Colon (tissue), 2 donors: ENCODE data around the gene DENND2D.

Source experiments
- FAIRE-seq: peaks from 2 replicates; lab custom pipeline; 2012; peaks lifted over from hg19 to GRCh38; lab: Jason Lieb, UNC
- donor health status: control.
- donor health status: control.

Gene DENND2D, protein sequence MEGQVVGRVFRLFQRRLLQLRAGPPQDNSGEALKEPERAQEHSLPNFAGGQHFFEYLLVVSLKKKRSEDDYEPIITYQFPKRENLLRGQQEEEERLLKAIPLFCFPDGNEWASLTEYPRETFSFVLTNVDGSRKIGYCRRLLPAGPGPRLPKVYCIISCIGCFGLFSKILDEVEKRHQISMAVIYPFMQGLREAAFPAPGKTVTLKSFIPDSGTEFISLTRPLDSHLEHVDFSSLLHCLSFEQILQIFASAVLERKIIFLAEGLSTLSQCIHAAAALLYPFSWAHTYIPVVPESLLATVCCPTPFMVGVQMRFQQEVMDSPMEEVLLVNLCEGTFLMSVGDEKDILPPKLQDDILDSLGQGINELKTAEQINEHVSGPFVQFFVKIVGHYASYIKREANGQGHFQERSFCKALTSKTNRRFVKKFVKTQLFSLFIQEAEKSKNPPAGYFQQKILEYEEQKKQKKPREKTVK

DNA sequence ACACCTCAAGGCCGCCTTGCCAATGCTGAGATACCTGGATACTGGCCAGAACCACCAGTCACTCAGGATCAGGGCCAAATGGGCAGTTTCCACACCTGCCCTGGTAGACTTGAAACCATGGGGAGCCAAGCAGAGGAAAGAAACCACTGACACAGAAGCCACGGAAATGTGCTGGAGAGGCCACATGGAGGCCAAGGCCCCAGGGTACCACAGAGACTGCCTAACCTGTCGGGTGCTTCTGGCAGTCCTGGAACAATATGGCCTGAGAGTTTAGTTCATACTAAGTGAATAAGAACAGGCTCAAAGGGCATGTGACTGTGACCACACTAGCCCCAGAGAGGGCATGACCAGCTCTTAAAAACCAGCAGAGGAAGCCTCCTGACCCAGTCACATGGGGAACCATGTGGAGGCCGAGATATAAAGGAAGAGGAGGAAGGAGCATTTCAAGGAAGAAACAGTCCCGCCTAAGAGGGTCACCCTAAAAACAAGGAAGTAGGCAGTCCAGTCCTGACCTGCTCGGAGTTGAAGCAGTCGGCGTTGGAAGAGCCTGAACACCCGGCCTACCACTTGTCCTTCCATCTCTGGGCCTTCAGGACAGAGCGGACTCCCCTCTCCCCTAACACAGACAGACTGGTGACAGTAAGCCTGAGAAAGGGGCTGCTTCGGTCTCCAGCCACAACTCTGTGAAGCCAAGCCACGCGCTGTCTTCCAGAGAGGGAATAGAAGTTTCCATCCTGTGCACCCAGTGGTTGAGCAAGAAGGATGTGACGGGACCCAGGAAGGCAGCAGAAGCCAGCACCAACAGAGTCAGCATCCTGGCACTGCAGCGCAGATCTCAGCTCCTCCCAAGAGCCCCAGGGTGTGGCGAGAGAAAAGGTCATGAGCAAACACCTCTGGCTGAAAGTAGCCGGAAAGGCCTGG lies at the start of gene DENND2D:
TSS of gene DENND2D (minus strand) at position 766 of the 921 bp plus-strand sequence. CDS start at position 579, 187 bp downstream.
- FAIRE-seq: no peak

DNA sequence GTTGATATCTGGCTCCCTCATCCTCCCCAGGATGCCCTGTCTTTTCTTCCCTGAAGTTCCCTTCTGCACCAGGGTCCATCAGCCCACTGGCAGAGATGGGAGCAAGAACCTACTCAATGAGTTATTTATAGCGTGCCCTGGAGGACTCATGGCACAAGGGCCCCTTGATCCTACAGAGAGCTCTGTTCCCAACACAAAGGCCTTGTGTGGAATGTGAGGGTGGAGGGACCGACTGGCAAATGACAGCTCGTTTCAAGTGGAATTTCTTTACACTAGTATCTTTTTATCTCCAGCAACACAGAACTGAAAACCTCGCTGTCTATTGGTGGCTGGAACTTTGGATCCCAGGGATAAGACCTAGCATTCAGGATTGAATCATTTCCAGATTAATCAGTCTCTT lies 49.5 kb upstream of the DENND2D start:
- no peak for FAIRE-seq

DNA sequence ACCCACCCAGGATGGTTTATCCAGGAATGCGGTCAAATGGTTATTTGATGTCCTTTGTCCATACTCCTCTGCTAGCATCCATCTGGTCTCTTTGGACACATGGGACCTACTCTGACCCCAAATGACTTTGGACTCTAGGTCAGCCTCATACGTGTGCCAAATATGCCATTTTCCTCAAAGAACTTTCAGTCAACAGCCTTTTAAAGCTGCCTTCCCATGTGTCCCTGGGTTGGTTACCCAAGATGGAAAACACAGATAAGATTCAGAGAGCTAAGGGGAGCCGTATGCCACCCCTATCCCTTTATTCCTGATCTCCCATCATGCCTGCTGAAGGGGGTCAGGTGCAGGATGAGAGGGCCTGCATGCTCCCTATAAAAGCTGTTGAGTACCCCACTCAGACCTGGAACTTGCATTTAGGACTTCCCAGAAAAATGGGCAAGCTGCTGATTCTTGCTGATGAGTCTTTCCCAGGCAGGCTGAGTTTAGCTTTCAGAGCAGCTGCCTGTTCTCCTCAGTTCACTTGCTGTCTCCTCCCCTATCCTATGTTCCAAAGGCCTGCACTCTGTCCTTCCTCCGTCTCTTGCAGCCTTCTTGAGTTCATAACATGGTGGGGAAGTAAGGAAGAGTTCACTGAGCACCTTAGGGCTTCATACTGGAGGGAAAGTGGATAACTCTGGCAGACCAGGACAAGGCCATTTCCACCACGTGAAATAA lies 46.8 kb upstream of the DENND2D start:
- FAIRE-seq: no peak

DNA sequence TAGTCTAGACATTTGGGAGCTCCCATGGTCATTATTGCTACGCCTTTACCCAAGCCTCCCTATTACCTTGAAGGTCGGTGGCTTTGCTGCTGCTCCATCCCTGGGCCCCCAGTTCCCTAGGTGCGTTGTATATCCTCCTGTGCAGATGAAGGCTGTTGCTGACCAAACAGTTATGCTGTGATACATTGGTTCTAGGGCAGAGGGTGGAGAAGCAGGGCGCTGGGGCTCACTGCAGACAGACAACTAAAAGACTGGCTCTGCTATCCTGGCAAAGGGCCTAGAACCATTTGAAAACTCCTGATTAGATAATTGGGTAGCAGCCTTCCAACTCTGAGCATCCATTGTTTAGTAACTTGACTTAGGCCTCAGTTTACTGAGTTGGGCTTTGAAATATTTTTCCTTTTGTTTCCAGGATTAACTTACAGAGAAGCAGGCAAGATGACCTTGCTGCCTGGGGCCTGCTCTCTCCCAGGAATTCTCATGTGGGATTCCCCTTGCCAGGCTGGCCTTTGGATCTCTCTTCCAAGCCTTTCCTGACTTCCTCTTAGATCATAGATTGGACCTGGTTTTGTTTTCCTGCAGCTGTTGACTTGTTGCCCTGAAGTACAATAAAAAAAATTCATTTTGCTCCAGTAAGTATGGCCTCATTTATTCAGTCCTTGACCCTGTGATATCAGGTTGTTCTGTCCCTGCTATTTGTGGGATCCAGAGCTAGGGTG lies 42.5 kb upstream of the DENND2D start:
- no peak for FAIRE-seq

DNA sequence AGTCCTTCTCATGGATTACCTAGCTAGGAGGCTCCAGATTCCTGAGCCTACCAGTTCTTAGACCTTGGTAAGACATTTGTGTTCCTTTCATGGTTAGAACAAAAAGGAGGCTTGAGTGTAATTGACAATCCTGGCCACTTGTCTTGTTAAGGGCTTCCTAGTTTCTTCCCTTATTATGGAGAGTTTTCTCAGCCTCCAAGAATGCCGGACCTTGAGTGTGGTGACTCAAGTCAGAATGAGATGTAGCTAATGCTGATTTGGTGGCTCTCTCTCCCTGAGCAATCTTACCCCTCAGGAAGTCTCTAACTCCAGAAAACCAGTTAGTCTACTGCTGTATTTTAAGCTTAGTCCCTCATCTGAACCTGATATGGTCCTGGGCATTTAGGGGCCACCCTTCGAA lies 41.4 kb upstream of the DENND2D start:
- no peak for FAIRE-seq

DNA sequence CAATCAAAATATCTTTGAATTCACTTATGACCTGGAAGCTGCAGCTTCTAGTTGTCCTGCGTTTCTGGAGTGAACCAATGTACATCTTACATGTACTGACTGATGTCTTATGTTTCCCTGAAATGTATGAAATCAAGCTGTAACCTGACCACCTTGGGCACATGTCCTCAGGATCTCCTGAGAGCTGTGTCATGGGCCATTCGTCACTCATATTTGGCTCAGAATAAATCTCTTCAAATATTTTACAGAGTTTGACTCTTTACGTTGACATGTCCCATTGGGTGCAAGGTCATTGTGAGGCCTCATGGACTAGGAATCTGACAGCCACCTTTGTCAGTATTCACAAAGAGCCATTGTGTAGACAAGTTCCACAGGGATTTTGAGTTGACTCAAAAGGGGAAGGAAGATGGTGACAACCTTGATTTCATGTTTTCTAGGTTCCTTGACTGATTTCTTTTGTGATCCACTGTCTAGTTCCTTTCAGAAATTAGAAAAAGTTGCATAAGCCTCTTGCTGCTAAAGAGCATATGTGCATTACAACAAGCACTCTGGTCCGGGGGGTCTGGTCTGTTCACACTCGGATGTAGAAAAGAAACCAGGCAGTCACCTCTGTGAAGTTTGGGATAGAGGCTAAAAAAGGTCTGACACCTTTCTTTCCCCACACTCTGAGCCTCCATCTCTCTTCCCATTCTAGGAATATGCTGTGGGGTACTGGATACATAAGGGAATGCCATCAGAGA lies 37.8 kb upstream of the DENND2D start:
- no peak for FAIRE-seq

DNA sequence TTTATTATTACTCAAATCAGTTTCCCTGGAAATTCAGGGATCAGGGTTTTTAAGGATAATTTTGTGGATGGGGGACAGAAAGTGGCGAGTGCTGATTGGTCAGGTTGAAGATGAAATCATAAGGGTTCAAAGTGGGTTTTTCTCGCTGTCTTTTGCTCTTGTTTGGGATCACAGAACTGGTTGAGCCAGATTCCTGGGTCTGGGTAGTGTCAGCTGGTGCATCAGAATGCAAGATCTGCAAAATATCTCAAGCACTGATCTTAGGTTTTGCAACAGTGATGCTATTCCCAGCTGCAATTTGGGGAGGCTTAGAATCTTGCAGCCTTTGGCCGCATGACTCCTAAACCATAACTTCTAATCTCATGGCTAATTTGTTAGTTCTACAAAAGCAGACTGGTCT lies 36.4 kb upstream of the DENND2D start:
- no peak for FAIRE-seq

DNA sequence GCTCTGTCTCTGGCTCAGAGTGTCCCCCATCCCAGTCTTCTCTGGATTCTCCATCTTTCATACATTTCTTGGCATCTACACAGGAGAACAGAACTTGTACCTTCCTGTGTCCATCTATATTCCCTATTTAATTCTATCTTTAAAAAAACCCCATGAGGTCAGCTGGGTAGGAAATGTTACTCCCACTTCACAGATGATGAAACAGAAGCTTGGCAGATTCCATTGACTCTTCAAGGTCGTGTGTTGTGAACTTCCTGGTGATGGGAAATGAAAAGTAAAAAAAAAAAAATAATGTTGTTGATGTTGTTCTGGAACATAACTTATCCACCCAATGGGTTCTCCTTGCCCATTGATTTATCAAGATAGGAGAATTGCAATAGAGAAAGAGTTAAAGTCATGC lies 35.9 kb upstream of the DENND2D start:
- FAIRE-seq: no peak

DNA sequence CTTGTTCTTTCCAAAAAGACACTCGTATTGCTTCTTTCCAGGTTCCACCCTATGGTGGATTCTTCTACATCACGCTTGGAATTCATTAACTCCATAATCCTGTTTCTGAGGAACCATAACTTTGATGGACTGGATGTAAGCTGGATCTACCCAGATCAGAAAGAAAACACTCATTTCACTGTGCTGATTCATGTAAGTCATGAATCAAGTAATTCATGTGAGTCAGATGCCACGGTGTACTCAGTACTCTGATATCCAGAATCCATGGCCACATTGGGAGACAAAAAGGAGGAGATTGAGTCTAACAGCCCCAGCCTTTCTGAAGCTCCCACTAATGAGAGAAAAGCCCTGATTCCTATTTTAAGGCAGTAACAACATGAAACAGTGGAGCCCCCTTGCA lies 34.4 kb upstream of the DENND2D start:
- no peak for FAIRE-seq

DNA sequence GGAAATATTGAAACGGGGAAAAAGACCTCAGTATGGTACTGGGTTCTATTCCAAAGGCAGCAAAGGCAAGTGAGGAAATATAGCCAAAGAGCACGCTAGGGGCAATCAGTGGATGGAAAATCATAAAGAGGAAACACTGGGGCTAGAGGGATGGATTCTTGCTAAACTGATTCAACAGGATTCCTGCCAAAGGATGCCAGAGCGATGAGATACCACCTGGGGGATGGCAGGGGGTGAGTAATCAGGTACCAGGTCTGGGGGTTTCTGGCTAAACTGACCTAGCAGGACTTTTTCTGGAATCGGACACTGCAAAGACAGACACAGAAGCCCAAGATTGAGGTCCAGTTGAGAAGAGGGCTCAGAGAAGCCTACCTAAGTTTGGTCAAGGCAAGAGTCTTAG lies 33.8 kb upstream of the DENND2D start:
- no peak for FAIRE-seq

DNA sequence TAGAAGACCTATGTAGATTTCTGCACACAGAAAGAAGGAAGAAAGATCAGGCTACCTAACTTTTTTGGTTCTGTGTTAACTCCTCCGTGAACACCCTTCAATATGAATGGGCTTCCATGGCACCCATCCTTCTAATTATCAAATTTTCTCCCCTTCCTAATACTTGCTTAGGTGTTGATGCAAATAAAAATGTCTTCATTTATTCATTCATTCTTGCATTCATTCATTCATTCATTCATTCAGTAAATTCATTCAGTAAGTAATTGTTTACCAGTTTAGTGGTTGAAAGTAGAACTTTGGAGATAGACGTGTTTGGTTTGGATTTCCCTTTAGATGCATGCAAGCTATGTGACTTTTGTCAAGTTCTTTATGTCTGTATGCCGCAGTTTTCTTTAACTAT lies 31.7 kb upstream of the DENND2D start:
- no peak for FAIRE-seq

DNA sequence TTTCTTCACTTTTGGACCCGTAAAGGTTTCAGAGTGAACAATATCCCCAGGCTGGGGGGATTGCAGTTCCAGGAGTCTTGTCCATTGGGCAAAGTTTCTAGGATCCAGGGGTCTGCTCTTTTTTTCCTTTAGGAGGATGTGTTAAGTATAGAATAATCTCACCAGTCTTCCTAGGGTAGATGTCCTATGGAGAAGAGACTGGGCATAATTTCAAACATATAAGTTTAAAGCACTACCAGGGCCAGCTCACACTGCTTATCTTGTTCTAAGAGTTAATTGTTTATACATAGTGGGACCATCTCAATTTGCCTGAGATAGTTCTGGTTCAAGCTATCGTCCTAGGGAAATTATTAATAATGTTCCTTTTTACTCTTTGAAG lies 28.3 kb upstream of the DENND2D start:
- FAIRE-seq: no peak

DNA sequence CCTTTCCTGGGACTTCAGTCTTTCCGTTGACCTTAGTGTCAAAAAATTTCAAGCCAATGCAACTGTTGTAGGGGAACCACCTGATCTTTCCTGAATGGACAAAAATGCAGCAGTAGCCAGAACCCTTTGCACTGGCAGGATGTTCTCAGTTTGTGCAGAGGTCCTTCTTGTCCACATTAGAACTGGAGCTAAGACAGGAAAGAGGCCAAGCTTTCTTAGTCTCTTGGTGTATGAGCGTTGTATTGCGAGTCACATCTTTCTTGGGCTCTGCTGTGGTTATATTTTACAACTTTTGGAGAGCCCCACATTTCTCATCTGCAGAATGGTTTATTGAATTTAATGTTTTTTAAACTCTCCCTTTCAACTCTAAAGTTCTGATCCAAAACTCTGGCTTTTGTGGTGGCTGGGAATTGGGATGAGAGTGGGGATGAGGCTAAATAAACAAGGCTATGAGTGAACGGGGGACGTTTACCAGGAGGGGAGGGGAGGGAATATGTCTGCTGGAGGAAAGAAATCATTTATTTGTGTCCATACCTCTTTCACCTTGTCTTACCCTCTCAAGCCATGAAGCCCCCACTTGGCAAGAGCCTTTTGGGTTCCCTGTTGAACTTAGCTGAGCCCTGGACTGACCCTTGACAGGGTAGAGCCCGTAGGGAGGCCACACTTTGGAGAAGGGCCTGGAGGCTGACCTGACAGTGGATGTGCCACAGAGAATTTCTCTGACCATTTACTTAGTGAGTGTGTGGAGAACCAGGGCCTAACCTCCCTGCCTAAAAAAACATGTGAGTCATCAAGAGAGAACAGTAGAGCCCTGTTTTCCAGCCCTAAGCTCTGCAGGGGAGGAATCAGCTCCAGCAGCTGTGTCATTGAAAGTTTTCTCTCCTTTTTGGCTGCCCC lies 27.7 kb upstream of the DENND2D start:
- FAIRE-seq: no peak

DNA sequence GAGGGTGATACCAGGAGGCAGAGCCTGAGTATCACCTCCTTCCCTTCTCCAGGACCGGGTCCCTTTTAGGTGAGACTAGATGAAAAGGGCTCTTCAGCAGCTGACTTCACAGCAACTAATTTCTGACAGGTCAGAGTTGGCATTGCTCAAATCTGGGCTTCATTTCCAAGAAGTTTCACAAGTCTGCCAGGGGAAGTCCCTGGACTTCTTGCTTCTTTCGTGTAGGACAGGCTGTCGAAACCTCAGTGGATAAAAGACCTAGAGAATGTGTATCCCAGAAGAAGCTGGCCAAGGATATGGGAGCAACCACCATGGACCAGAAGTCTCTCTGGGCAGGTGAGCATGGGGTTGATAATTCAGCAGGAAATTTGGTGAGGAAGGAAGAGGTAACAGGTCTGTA lies 27.0 kb upstream of the DENND2D start, which contains the start of gene CHI3L2:
TSS of gene CHI3L2 (plus strand) at position 280 of the 400 bp plus-strand sequence. CDS start at position 297, 17 bp downstream.
- FAIRE-seq: no peak

DNA sequence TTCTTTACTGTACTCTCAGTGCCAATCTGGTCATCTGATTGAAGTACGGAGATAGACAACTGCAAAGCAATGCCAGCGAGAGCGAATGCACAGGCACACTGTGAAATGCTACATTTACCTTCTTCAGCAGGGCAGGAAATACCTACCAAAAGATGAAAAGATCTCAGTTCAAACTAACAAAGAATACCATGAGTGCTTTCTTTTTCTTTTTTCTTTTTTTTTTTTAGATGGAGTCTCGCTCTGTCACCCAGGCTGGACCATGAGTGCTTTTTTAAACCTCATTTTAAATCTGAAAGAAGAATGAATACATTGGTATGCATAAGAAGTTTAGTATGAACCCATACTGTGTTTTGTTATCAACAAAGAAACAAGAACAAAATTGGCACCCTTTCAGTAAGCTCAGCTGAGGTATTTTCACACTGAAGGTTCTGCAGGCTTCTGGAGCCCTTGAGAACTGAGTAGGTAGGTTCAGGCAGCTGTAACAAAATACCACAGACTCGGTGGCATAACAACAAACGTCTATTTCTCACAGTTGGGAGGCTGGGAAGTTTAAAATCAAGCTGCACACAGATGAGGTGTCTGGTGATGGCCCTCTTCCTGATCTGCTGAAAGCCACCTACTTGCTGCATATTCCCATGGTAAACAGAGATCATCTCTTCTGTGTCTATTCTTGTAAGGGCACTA lies 25.4 kb upstream of the DENND2D start:
- no peak for FAIRE-seq

DNA sequence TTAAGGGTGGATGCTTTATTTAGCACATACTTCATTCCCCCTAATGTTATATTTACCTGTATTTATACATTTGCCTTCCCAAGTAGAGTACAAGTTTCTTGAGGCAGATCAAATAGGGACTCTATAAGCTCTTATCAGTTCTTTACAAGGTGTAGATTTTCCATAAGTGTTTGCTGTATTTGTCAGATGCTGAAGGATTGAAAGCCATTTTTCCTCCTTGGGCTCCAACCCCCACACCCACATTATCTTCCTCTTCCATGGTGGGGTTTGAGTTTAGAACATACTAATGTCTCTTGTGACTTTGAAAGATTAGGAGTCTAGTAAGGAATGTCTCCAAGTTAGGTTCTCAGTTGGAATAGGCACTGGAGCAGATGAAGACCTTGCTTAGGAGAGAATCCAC lies 24.6 kb upstream of the DENND2D start:
- FAIRE-seq: no peak

DNA sequence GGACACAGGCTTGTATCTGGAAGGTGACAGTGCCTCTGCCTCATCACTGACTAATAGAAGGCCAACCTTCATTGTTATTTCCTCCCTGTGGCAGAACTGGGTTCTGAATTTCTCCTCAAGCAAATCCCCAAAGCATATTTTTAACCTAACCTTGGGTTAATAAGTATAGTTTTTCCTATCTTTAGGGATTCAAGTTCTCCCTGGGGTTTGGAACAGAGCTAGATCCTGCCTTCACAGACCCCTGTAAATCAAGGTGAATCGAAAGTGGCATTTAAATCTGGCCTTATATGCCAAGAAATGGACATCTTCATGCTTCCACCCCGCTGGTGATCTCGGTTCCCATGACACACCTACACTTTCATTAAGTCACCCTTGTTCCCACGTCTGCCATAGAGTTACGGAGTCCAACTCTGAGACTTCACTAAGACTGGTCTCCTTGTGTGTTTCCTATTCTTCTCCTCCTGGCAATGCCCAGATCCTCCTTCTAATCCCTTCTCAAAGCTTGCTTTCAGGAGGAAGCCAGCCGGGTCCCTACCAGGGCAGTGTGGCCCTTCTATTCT lies 22.8 kb upstream of the DENND2D start:
- no peak for FAIRE-seq

DNA sequence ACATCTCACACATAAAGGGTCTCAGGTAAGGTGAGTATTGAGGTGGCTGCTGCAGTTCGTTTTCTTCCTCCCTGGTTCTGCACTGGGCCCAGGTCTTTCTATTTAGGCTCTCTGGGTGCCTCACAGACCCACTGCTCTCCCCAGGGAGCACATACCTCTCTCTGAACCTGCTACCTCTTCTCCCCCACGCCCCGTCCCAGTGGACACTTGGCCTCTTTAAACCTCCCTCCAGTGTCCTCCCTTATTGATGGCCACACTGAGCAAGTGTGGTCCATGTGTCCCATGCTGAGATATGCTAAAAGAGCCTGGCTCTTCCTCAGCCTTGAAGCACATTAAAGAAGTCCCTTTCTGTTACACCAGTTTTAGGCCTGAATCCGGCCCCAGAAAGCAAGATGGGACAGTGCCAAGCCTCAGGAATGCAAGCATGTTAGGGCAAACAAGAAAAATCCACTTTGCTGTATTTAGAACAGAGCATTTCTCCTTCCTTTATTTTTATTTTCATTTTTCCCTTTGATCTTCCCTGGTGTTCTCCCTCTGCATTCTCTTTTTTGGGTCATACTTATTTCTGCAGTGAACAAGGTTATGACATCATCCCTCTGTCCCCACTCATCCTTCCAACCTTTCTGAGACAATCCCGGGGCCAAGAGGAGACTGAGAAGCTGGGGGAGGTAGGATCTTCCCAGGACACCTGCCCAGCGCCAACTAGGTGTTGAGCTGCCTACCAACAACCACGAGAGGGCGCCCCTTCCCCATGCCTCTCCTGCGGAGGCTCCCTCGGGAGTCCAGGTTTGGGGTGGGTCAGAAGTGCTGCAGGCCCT lies 22.1 kb upstream of the DENND2D start:
- no peak for FAIRE-seq
